HFF-Myc (cell line): Measurements from ENCODE around the gene DCK.
"Not testable (repeated sequence)": the region's sequence is repeated elsewhere in the genome, so short reads cannot be mapped to it uniquely, and the experiment has no call there.

Experiments
- DNase-seq: peaks from one replicate; pipeline ENCODE4 v3.0.0-alpha.2; 2011; ENCODE audit warnings: low read depth; ENCODE audit errors: extremely low read depth
- H3K4me3 ChIP-seq: replicated peaks from 2 replicates; pipeline ENCODE4 v1.5.1; 2011; ENCODE audit warnings: low read depth, mild to moderate bottlenecking, control low read depth, low read length
- TF ChIP-seq, protein P1 (sequence below): IDR thresholded peaks from 2 replicates; pipeline ENCODE4 v1.5.1; 2012; ENCODE audit warnings: mild to moderate bottlenecking, low read depth, low read length, control low read depth; ENCODE audit errors: missing control alignments

Gene DCK

DNA sequence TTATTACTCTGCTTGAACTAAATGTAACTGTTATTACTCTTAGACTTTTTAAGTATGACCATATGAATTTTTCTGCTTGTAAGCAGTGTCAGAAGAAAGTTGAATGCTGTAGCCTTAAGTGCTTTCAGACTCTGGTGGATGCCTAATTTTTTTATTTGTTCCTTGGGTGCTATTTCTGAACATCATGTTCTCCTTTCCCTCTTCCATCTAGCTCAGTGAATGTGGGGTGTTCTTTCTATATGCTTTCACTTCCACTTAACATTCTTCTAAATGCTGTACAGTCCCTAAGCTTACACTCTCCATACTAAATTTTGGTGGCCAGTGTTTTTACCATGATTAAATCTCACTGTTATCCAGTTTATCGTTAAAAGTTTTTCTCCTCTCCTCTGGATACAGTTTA is 3.6 kb downstream of the DCK start:
- no peak for DNase-seq
- H3K4me3 ChIP-seq: no peak overlapping the region
- TF ChIP-seq, protein P1, sequence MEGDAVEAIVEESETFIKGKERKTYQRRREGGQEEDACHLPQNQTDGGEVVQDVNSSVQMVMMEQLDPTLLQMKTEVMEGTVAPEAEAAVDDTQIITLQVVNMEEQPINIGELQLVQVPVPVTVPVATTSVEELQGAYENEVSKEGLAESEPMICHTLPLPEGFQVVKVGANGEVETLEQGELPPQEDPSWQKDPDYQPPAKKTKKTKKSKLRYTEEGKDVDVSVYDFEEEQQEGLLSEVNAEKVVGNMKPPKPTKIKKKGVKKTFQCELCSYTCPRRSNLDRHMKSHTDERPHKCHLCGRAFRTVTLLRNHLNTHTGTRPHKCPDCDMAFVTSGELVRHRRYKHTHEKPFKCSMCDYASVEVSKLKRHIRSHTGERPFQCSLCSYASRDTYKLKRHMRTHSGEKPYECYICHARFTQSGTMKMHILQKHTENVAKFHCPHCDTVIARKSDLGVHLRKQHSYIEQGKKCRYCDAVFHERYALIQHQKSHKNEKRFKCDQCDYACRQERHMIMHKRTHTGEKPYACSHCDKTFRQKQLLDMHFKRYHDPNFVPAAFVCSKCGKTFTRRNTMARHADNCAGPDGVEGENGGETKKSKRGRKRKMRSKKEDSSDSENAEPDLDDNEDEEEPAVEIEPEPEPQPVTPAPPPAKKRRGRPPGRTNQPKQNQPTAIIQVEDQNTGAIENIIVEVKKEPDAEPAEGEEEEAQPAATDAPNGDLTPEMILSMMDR: no peak

GRCh38 chr4:70997546-70997945 is 4.1 kb downstream of the DCK start:
- TF ChIP-seq, protein P1: no peak
- DNase-seq: no peak
- H3K4me3 ChIP-seq: no peak overlapping the region

DNA sequence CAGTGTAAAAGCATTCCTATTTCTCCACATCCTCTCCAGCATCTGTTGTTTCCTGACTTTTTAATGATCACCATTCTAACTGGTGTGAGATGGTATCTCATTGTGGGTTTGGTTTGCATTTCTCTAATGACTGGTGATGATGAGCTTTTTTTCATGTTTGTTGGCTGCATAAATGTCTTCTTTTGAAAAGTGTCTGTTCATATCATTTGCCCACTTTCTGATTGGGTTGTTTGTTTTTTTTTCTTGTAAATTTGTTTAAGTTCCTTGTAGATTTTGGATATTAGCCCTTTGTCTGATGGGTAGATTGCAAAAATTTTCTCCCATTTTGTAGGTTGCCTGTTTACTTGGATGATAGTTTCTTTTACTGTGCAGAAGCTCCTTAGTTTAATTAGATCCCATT is 6.2 kb downstream of the DCK start:
- H3K4me3 ChIP-seq, DNase-seq: not testable (repeated sequence)

- not testable (repeated sequence) for DNase-seq, H3K4me3 ChIP-seq
These were observed 7.9 kb downstream of the DCK start for GRCh38 chr4:71001363-71001762.

DNA sequence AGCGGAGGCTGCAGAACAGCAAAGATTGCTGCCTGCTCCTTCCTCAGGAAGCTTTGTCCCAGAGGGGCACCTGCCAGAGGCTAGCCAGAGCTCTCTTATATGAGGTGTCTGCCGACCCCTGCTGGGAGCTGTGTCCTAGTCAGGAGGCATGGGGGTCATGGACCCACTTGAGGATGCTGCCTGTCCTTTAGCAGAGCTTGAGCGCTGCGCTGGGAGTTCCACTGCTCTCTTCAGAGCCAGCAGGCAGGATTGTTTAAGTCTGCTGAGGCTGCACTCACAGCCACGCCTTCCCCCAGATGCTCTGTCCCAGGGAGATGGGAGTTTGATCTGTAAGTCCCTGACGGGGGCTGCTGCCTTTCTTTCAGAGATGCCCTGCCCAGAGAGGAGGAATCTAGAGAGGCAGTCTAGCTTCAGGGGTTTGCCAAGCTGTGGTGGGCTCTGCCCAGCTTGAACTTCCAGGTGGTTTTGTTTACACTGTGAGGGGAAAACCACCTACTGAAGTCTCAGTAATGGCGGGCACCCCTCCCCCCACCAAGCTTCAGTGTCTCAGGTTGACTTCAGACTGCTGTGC is 10.9 kb downstream of the DCK start:
- TF ChIP-seq, protein P1: no peak
- no peak overlapping the region for H3K4me3 ChIP-seq
- DNase-seq: no peak

DNA sequence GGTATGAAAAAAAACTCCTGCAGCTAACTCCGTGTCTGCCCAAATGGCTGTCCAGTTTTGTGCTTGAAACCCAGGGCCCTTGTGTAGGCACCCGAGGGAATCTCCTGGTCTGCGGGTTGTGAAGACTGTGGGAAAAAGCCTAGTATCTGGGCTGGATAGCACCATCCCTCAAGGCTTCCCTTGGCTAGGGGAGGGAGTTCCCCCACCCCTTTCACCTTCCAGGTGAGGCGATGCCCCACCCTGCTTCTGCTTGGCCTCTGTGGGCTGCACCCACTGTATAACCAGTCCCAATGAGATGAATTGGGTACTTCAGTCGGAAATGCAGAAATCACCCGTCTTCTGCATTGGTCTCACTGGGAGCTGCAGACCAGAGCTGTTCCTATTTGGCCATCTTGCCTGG is 11.6 kb downstream of the DCK start:
- DNase-seq, H3K4me3 ChIP-seq: not testable (repeated sequence)

GRCh38 chr4:71006203-71006907 is 12.9 kb downstream of the DCK start:
- TF ChIP-seq, protein P1: no peak
- DNase-seq: no peak
- H3K4me3 ChIP-seq: no peak overlapping the region

DNA sequence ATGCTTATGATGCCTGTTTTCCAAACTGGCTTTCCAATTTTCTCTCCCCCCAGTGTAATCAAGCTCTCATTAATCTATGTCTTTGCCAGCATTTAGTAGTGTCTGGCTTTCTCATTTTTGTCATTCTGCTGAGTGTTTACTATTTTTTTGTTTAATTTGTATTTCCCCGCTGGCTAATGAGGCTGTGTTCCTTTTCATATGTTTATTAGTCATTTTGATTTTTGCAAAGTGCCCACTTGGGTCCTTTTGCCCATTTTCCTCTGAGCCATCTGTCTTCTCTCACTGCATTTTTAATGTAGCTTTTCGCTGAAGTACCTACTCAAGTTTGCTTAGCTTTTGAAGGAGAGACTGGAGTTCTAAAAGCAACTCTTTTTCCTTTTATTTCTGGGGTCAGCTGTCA is 14.7 kb downstream of the DCK start:
- H3K4me3 ChIP-seq: no peak overlapping the region
- no peak for DNase-seq
- TF ChIP-seq, protein P1: no peak
